Measurements from ENCODE around the gene SORBS2.
"Not testable (repeated sequence)": the region's sequence is repeated elsewhere in the genome, so short reads cannot be mapped to it uniquely, and the experiment has no call there.

SORBS2 gene

GRCh38 chr4:185811509-185812364 lies at the start of gene SORBS2:
Gene SORBS2 (minus strand): TSS chr4:185812194. CDS start chr4:185690571, 121,623 bp downstream.
- no peak for DNase-seq

GRCh38 chr4:185859111-185859510 lies 47.1 kb upstream of the SORBS2 start:
- DNase-seq = no peak

GRCh38 chr4:185857561-185857960 lies 45.6 kb upstream of the SORBS2 start:
- DNase-seq = not testable (repeated sequence)

- no peak for DNase-seq
Observed at GRCh38 chr4:185853841-185854240, 41.8 kb upstream of the SORBS2 start.

- no peak for DNase-seq
Observed at GRCh38 chr4:185852961-185853360, 41.0 kb upstream of the SORBS2 start.

GRCh38 chr4:185849664-185850550 lies 37.9 kb upstream of the SORBS2 start:
- DNase-seq = no peak

- no peak for DNase-seq
Observed at GRCh38 chr4:185847352-185848097, 35.5 kb upstream of the SORBS2 start.

- no peak for DNase-seq
Observed at GRCh38 chr4:185846505-185847150, 34.6 kb upstream of the SORBS2 start.

GRCh38 chr4:185845966-185846365 lies 34.0 kb upstream of the SORBS2 start:
- no peak for DNase-seq

GRCh38 chr4:185841451-185841850 lies 29.5 kb upstream of the SORBS2 start:
- no peak for DNase-seq

GRCh38 chr4:185840953-185841352 lies 29.0 kb upstream of the SORBS2 start:
- DNase-seq = no peak

- DNase-seq = no peak
Observed at GRCh38 chr4:185840201-185840600, 28.2 kb upstream of the SORBS2 start.

- no peak for DNase-seq
Observed at GRCh38 chr4:185839770-185840169, 27.8 kb upstream of the SORBS2 start.

- no peak for DNase-seq
Observed at GRCh38 chr4:185839194-185839712, 27.3 kb upstream of the SORBS2 start.

GRCh38 chr4:185838514-185839193 lies 26.7 kb upstream of the SORBS2 start:
- no peak for DNase-seq

GRCh38 chr4:185838104-185838452 lies 26.1 kb upstream of the SORBS2 start:
- DNase-seq = no peak

GRCh38 chr4:185837415-185838103 lies 25.6 kb upstream of the SORBS2 start:
- no peak for DNase-seq

GRCh38 chr4:185836241-185837084 lies 24.5 kb upstream of the SORBS2 start:
- DNase-seq = no peak

- no peak for DNase-seq
Observed at GRCh38 chr4:185835814-185836213, 23.8 kb upstream of the SORBS2 start.

- no peak for DNase-seq
Observed at GRCh38 chr4:185835336-185835735, 23.3 kb upstream of the SORBS2 start.

Data from stimulated activated naive CD4-positive, alpha-beta T cell (primary cell).